Type B pancreatic cell (in vitro differentiated cells): ENCODE measurements around the gene VOPP1. TPM values are rescaled to one million over a fixed set of nuclear protein-coding genes. Genes with fewer than 3 reads are reported as not detected.

ENCODE experiments used
- DNase-seq: peaks from one replicate; pipeline ENCODE4 v3.0.0; 2021; ENCODE audit warnings: mixed read lengths; ENCODE audit not compliant: unreplicated experiment; ENCODE audit errors: extremely low spot score
- H3K27ac Mint-ChIP-seq: 2 replicates; pipeline ENCODE4 v1.8.0; 2021; ENCODE audit warnings: mild to moderate bottlenecking, mixed read lengths
- H3K27me3 Mint-ChIP-seq: 2 replicates; pipeline ENCODE4 v1.8.0; 2021; ENCODE audit warnings: mixed read lengths
- H3K36me3 Mint-ChIP-seq: 2 replicates; pipeline ENCODE4 v1.8.0; 2021; ENCODE audit warnings: mixed read lengths
- H3K4me1 Mint-ChIP-seq: one replicate; pipeline ENCODE4 v1.8.0; 2021; ENCODE audit warnings: mixed read lengths; ENCODE audit not compliant: unreplicated experiment
- H3K4me3 Mint-ChIP-seq: 2 replicates; pipeline ENCODE4 v1.8.0; 2021; ENCODE audit warnings: mild to moderate bottlenecking, mixed read lengths
- H3K9me3 Mint-ChIP-seq: 2 replicates; pipeline ENCODE4 v1.8.0; 2021; ENCODE audit warnings: mixed read lengths
- total RNA-seq: library from RNA; stranded (reverse); gene quantifications from 2 replicates; pipeline ENCODE4 v1.2.1, GENCODE V29; 2021; ENCODE audit warnings: low replicate concordance
- TF ChIP-seq, protein P1 (sequence below): fragments of 200-600 bp; sonication (generic); conservative IDR thresholded peaks from 2 replicates; pipeline ENCODE4 v1.5.0; 2021; ENCODE audit warnings: antibody characterized with exemption, mild to moderate bottlenecking

The VOPP1 gene
- total RNA-seq, 1 donor from 2014 or later, result 38.9 TPM

DNA sequence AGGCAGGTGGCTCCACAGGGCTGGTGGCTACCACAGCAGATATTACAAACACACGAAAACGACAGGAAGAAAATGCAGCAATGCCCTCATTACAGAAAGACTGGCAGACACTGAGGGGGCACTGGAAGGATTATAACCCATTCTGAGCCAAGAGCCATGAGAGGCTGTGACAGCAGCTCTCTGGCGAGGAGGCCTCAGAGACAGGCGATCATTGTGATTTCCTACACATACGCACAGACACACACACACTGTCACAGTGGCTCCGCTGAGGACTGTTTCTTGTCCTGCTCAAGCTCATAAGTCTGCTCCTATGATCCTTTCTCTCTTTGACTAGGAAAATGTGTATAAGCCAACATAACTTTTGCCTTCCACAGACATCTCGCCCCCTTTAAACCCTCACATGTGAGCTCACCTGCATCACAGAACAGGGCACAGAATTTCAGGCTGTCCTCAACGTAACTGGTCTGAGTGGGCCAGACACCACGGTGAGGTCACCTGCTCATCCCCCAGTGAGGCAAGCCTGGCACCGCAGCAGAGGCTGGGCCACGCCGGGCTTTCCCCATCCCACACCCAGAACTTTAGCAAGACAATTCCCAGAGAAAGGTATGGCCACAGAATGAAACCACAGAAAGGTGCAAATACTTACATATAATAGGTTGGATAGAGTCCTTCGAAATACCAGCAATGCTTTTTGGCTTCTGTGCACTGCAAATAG is 51.7 kb downstream of the VOPP1 start:
- H3K9me3 Mint-ChIP-seq, result no peaks in the 10 kb centered on the region
- no peak overlapping the region for H3K4me3 Mint-ChIP-seq
- no peaks in the 10 kb centered on the region for H3K4me1 Mint-ChIP-seq
- DNase-seq, result no peak
- no peak overlapping the region for H3K27ac Mint-ChIP-seq
- H3K36me3 Mint-ChIP-seq, result peaks cover 13% of the 10 kb centered on the region
- no peaks in the 10 kb centered on the region for H3K27me3 Mint-ChIP-seq
- TF ChIP-seq, protein P1, sequence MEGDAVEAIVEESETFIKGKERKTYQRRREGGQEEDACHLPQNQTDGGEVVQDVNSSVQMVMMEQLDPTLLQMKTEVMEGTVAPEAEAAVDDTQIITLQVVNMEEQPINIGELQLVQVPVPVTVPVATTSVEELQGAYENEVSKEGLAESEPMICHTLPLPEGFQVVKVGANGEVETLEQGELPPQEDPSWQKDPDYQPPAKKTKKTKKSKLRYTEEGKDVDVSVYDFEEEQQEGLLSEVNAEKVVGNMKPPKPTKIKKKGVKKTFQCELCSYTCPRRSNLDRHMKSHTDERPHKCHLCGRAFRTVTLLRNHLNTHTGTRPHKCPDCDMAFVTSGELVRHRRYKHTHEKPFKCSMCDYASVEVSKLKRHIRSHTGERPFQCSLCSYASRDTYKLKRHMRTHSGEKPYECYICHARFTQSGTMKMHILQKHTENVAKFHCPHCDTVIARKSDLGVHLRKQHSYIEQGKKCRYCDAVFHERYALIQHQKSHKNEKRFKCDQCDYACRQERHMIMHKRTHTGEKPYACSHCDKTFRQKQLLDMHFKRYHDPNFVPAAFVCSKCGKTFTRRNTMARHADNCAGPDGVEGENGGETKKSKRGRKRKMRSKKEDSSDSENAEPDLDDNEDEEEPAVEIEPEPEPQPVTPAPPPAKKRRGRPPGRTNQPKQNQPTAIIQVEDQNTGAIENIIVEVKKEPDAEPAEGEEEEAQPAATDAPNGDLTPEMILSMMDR, result no peak

DNA sequence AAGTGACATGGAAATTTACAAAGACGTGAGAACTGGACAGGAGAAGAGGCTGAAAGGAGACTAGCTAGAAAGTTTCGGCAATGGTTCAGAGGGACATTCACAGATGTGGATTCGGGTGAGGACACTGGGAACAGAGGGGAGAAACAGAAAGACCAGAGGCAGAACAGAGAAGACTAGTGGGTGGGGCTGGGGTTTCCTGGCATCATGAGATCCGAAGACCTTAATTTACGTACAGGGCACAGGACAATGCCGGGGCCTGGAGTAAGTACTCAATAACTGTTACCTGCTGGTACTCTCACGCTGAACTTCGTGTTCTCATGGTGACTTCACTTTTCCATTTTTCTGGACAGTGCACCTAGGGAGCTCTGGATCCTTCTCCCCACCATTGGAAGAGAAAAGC is 53.5 kb downstream of the VOPP1 start:
- DNase-seq, result no peak
- TF ChIP-seq, protein P1, result no peak
- Mint-ChIP-seq H3K4me3 (no peak overlapping the region), H3K27me3 (no peaks in the 10 kb centered on the region), H3K36me3 (peaks cover 10% of the 10 kb centered on the region), H3K4me1 (no peaks in the 10 kb centered on the region), H3K9me3 (no peaks in the 10 kb centered on the region), H3K27ac (no peak overlapping the region)

DNA sequence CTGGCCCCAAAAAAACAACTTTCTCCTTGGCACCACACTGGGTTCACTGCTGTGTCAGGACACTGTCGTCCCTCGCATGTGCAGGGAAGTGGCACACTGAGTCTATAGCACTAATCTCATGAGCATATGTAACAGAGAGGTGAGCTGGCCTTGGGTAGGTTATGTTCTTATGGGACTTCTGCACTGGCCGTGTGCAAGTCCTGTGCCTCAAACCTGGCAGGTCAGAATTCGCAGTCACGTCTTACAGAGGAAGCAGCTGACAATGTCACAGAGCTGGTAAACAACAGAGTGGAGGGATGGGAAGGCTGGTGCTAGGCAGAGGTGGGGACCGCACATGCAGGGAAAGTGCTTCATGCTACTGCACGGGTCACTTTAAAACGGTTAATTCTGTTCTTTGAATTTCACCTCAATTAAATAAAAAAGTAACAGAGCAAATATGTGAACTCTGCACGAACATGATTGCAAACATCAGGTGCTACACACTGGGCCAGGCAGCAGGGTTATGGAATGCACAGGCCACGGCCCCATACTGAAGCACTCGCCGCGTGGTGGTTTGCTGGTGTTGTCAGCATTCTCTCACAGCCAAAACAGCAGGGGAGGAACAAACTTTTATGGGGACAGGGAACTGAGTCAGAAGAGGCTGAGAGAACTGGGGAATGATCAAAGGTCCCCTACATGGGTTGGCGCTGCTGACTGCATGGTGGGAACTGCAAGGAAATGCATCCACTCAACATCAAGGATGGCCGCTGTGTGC is 54.2 kb downstream of the VOPP1 start:
- H3K36me3 Mint-ChIP-seq, result peaks cover 10% of the 10 kb centered on the region
- no peaks in the 10 kb centered on the region for H3K27me3 Mint-ChIP-seq
- H3K27ac Mint-ChIP-seq, result no peak overlapping the region
- H3K4me1 Mint-ChIP-seq, result no peaks in the 10 kb centered on the region
- no peak for DNase-seq
- TF ChIP-seq, protein P1, result no peak
- H3K9me3 Mint-ChIP-seq, result no peaks in the 10 kb centered on the region
- no peak overlapping the region for H3K4me3 Mint-ChIP-seq

DNA sequence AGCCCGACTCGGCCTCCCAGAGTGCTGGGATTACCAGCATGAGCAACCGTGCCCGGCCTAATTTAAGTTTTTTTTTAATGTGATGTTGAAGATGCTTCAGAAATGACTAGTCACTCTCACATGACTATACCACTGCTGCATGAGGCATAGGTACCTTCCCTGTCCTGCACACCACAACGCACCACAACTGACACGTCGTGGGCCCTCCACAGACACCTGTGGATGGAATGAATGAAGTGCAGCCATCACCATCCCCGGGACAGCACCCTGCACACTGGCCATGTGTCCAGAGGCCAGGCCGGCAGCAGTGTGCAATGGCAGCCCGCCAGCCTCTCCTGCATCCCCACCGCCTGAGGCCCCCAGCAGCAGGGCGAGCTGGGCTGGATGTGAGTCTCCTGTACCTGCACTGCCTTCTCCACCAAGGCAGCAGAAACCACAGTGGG is 55.1 kb downstream of the VOPP1 start:
- Mint-ChIP-seq H3K9me3 (no peaks in the 10 kb centered on the region), H3K36me3 (peaks cover 10% of the 10 kb centered on the region), H3K4me3 (no peak overlapping the region), H3K27ac (no peak overlapping the region), H3K4me1 (no peaks in the 10 kb centered on the region), H3K27me3 (no peaks in the 10 kb centered on the region)
- no peak for DNase-seq
- TF ChIP-seq, protein P1, result no peak

DNA sequence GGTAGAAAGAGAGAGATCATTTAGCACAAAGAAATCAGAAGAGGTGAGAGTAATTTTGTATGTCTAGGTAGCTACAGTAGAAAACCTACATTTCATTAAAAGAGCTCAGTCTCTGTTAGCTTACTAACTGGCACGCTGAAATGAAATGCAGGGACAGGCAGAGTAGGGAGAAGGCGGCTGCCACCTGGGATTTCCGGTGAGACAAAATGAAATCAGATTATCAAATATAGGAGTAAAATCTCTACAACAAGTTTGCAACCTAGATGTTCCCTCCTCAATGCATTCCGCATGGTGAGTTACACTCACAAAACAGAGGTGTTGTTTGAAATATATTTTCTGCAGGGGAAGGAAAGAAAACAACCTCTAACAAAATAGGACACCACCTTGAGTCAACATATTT is 55.9 kb downstream of the VOPP1 start:
- Mint-ChIP-seq H3K4me1 (no peaks in the 10 kb centered on the region), H3K27me3 (no peaks in the 10 kb centered on the region), H3K27ac (no peak overlapping the region), H3K4me3 (no peak overlapping the region), H3K36me3 (peaks cover 10% of the 10 kb centered on the region), H3K9me3 (no peaks in the 10 kb centered on the region)
- DNase-seq, result no peak
- TF ChIP-seq, protein P1, result no peak
